SK-N-SH (cell line): ENCODE results near the gene PPFIBP2.

Source experiments
- CTCF ChIP-seq: fragments of 200-600 bp; sonication (generic); IDR thresholded peaks from 2 replicates; pipeline ENCODE4 v1.6.1; 2017; ENCODE audit warnings: antibody characterized with exemption, mild to moderate bottlenecking, moderate library complexity
- EP300 ChIP-seq, 2 experiments: IDR thresholded peaks; 2 replicates each; pipeline versions ENCODE4 v1.4.0 to v1.6.1; 2012; ENCODE audit warnings: borderline replicate concordance in 1 of 2, low read depth in 1 of 2, low read length in 1 of 2
- FOXM1 ChIP-seq: IDR thresholded peaks from 2 replicates; pipeline ENCODE4 v1.4.0; 2012; ENCODE audit warnings: low read depth, mild to moderate bottlenecking
- GABPA ChIP-seq: IDR thresholded peaks from 2 replicates; pipeline ENCODE4 v1.4.0; 2012; ENCODE audit warnings: low read depth, mild to moderate bottlenecking
- POLR2AphosphoS5 ChIP-seq: IDR thresholded peaks from 2 replicates; pipeline ENCODE4 v1.6.1; 2012; ENCODE audit warnings: low read depth, low read length
- RAD21 ChIP-seq: IDR thresholded peaks from 2 replicates; pipeline ENCODE4 v1.6.1; 2012; ENCODE audit warnings: mild to moderate bottlenecking, low read length

GRCh38 chr11:7572001-7572712 lies 58.4 kb downstream of the PPFIBP2 start:
- TF ChIP-seq CTCF (no peak), RAD21 (no peak), GABPA (no peak), POLR2AphosphoS5 (no peak), FOXM1 (no peak), EP300 (IDR thresholded peaks at IDR 0.05; ENCODE audit: borderline replicate concordance in 1 of 2, low read depth in 1 of 2, low read length in 1 of 2) (no peak)
